ENCODE data around the gene IFT88. TPM values are rescaled to one million over a fixed set of nuclear protein-coding genes. Genes with fewer than 3 reads are reported as not detected.

Gene IFT88
- total and polyA plus RNA-seq, 4 donors: 8.7 to 59.0 (median 14.6) TPM

DNA sequence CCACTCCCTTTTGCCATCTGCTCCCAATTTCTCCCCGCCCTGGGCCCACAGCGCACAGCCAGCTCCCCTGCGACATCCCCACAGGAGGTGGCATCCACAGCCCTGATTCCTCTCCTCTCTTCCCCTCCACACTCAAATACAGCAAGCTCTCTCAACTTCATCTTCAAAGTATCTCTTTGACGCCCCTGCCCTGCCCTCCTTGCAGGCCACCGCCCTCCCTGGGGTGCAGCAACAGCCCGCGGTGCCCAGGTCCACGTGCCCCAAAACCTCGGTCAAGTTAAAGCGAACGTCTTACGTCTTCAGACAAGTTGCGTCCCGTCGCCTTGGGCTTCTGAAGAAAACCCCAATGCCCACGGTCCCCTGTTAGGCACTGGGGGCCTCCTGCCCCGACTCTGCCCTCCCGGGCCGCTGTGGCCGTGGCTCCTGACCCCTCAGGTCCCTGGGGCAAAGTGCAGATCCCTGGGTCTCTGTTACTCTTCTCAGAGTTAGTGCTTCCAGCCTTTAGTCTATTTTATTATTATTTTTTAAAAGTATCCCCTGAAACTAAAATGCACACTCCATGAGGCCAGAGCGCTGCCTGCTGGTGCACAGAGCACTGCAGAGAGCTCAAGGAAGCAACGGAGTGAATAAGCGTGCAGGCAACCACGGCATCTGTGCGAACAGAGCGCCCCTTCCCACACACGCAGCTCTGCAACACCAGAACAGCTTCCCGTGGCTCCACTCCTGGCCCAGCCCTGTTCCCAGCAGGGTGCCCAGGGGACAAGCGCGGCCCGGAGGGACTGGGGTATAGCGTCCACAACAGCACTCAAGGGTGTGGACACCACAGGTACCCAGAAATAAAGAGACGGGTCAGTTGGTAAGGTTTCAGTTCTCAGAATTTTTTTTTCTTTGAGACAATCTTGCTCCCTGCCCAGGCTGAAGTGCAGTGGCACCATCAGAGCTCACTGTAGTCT lies 163.0 kb downstream of the IFT88 start:
- no peaks in the 10 kb centered on the region for H3K9me3 ChIP-seq (ENCODE audit: control insufficient read depth in 4 of 4, insufficient read depth in 3 of 4, low read length in 3 of 4)
- TF ChIP-seq, protein P1, sequence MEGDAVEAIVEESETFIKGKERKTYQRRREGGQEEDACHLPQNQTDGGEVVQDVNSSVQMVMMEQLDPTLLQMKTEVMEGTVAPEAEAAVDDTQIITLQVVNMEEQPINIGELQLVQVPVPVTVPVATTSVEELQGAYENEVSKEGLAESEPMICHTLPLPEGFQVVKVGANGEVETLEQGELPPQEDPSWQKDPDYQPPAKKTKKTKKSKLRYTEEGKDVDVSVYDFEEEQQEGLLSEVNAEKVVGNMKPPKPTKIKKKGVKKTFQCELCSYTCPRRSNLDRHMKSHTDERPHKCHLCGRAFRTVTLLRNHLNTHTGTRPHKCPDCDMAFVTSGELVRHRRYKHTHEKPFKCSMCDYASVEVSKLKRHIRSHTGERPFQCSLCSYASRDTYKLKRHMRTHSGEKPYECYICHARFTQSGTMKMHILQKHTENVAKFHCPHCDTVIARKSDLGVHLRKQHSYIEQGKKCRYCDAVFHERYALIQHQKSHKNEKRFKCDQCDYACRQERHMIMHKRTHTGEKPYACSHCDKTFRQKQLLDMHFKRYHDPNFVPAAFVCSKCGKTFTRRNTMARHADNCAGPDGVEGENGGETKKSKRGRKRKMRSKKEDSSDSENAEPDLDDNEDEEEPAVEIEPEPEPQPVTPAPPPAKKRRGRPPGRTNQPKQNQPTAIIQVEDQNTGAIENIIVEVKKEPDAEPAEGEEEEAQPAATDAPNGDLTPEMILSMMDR (IDR thresholded peaks at IDR 0.05; ENCODE audit: control extremely low read depth, extremely low read depth): no peak
- ATAC-seq (ENCODE audit: insufficient read depth, low FRiP score) (no peak), DNase-seq (no peak)
- no peaks in the 10 kb centered on the region for H3K4me1 ChIP-seq (ENCODE audit: control insufficient read depth in 5 of 5, insufficient read depth in 5 of 5, low read length in 5 of 5)
- no peak overlapping the region for H3K27ac ChIP-seq (ENCODE audit: low read depth in 1 of 2, low read length in 1 of 2)
- H3K36me3 ChIP-seq (ENCODE audit: control insufficient read depth in 4 of 4, insufficient read depth in 4 of 4, low read length in 4 of 4): peaks cover 0 to 3% (median 1%) of the 10 kb centered on the region in 4 donors
- no peaks in the 10 kb centered on the region for H3K27me3 ChIP-seq (ENCODE audit: control insufficient read depth in 3 of 3, insufficient read depth in 3 of 3, low read length in 2 of 3)
- 95 to 98% methylated on average over 33 of the region's 33 CpGs for WGBS, 2 donors
- no peak overlapping the region for H3K4me3 ChIP-seq
- H3K9ac ChIP-seq (ENCODE audit: insufficient read depth in 1 of 2, low read length in 2 of 2): no peak overlapping the region

DNA sequence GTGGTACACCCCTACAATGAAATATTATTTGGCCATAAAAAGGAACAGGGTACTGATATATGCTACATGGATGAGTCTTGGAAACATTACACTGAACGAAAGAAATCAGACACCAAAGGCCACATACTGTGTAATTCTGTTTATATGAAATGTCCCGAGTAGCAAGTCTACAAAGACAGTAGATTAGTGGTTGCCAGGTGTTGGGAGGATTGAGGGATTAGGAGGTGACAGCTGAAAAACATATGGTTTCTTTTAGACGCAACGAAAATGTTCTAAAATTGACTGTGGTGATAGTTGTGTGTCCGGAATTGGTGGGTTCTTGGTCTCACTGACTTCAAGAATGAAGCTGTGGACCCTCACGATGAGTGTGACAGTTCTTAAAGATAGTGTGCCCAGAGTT lies 171.7 kb downstream of the IFT88 start:
- Histone ChIP-seq H3K27me3 (ENCODE audit: control insufficient read depth in 3 of 3, insufficient read depth in 3 of 3, low read length in 2 of 3) (no peaks in the 10 kb centered on the region), H3K4me3 (no peak overlapping the region), H3K4me1 (ENCODE audit: control insufficient read depth in 5 of 5, insufficient read depth in 5 of 5, low read length in 5 of 5) (no peaks in the 10 kb centered on the region), H3K36me3 (ENCODE audit: control insufficient read depth in 4 of 4, insufficient read depth in 4 of 4, low read length in 4 of 4) (peaks cover 0 to 2% (median 0%) of the 10 kb centered on the region in 4 donors), H3K9ac (ENCODE audit: insufficient read depth in 1 of 2, low read length in 2 of 2) (no peak overlapping the region), H3K9me3 (ENCODE audit: control insufficient read depth in 4 of 4, insufficient read depth in 3 of 4, low read length in 3 of 4) (peaks cover 0 to 8% (median 0%) of the 10 kb centered on the region in 4 donors), H3K27ac (ENCODE audit: low read depth in 1 of 2, low read length in 1 of 2) (no peak overlapping the region)
- ATAC-seq (ENCODE audit: insufficient read depth, low FRiP score) (no peak), DNase-seq (no peak)
- TF ChIP-seq, protein P1 (IDR thresholded peaks at IDR 0.05; ENCODE audit: control extremely low read depth, extremely low read depth): no peak
- WGBS, 2 donors: 93% methylated on average over 6 of the region's 6 CpGs

DNA sequence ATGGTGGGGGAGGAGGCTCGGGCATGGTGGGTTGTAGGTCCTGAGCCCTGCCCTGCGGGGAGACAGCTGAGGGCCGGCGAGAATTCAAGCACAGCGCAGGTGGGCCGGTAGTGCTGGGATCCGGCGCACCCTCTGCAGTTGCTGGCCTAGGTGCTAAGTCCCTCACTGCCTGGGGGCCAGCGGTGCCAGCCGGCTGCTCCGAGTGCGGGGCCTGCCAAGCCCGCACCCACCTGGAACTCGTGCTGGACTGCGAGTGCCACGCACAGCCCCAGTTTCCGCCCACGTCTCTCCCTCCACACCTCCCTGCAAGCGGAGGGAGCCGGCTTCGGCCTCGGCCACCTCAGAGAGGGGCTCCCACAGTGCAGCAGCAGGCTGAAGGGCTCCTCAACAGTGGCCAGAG lies 173.1 kb downstream of the IFT88 start:
- Histone ChIP-seq H3K4me1 (ENCODE audit: control insufficient read depth in 5 of 5, insufficient read depth in 5 of 5, low read length in 5 of 5) (no peaks in the 10 kb centered on the region), H3K4me3 (no peak overlapping the region), H3K9me3 (ENCODE audit: control insufficient read depth in 4 of 4, insufficient read depth in 3 of 4, low read length in 3 of 4) (peaks cover 0 to 8% (median 0%) of the 10 kb centered on the region in 4 donors), H3K27me3 (ENCODE audit: control insufficient read depth in 3 of 3, insufficient read depth in 3 of 3, low read length in 2 of 3) (no peaks in the 10 kb centered on the region), H3K9ac (ENCODE audit: insufficient read depth in 1 of 2, low read length in 2 of 2) (no peak overlapping the region), H3K36me3 (ENCODE audit: control insufficient read depth in 4 of 4, insufficient read depth in 4 of 4, low read length in 4 of 4) (peaks cover 0 to 2% (median 0%) of the 10 kb centered on the region in 4 donors), H3K27ac (ENCODE audit: low read depth in 1 of 2, low read length in 1 of 2) (no peak overlapping the region)
- no peak for DNase-seq
- 97 to 98% methylated on average over 22 of the region's 22 CpGs for WGBS, 2 donors
- no peak for ATAC-seq (ENCODE audit: insufficient read depth, low FRiP score)
- TF ChIP-seq, protein P1 (IDR thresholded peaks at IDR 0.05; ENCODE audit: control extremely low read depth, extremely low read depth): no peak

Small RNA genes lying within 50 kb of the gene (small RNA-seq; reads per million reads assigned to genes)
- not detected for gene RNU2-7P (ENCODE audit: low replicate concordance)

Other genes with a start within 250 kb of the IFT88 start
- gene CRYL1, start 41.3 kb upstream of the IFT88 start, total RNA-seq: 10 to 100 TPM; 21.2 to 22.9 TPM
- gene CRYL1, start 41.3 kb upstream of the IFT88 start, polyA plus RNA-seq: 10 to 100 TPM; 14.1 to 24.1 TPM
- 1 to 10 TPM in 1 of 2 donors, under 1 TPM in 1; 1.00 to 1.5 TPM for gene IL17D, start 136.5 kb downstream of the IFT88 start, total RNA-seq
- under 1 TPM; 0.65 to 0.94 TPM for gene IL17D, start 136.5 kb downstream of the IFT88 start, polyA plus RNA-seq
- 10 to 100 TPM; 11.1 to 11.9 TPM for gene EEF1AKMT1, start 206.8 kb downstream of the IFT88 start, total RNA-seq
- gene EEF1AKMT1, start 206.8 kb downstream of the IFT88 start, polyA plus RNA-seq: 10 to 100 TPM in 1 of 2 donors, 1 to 10 TPM in 1; 6.7 to 14.7 TPM